MM.1S (cell line): ENCODE measurements around the gene UBR2.

ENCODE experiments used
- DNase-seq: peaks from one replicate; pipeline ENCODE4 v3.0.0-alpha.2; 2015
- H2AFZ ChIP-seq: fragments of 300-600 bp; sonication (generic); 2 replicates; pipeline ENCODE4 v1.6.0; 2016; ENCODE audit warnings: antibody characterized with exemption, low read length
- H3F3A ChIP-seq: fragments of 300-600 bp; sonication (generic); 2 replicates; pipeline ENCODE4 v1.6.1; 2016; ENCODE audit warnings: mild to moderate bottlenecking, antibody characterized with exemption, low read length, moderate library complexity, mixed read lengths; ENCODE audit not compliant: insufficient read depth
- H3K27ac ChIP-seq: fragments of 300-600 bp; sonication (generic); 2 replicates; pipeline ENCODE4 v1.5.1; 2016; ENCODE audit warnings: mild to moderate bottlenecking, low read length
- H3K27me3 ChIP-seq: fragments of 300-600 bp; sonication (generic); replicated peaks from 2 replicates; pipeline ENCODE4 v1.6.0; 2016; ENCODE audit warnings: low read length; ENCODE audit not compliant: insufficient read depth
- H3K36me3 ChIP-seq: fragments of 300-600 bp; sonication (generic); replicated peaks from 2 replicates; pipeline ENCODE4 v1.6.1; 2016; ENCODE audit warnings: mild to moderate bottlenecking, low read length, mixed read lengths; ENCODE audit not compliant: insufficient read depth
- H3K4me1 ChIP-seq: fragments of 300-600 bp; sonication (generic); 2 replicates; pipeline ENCODE4 v1.6.1; 2016; ENCODE audit warnings: low read length, mixed read lengths
- H3K4me2 ChIP-seq: fragments of 300-600 bp; sonication (generic); 2 replicates; pipeline ENCODE4 v1.6.0; 2016; ENCODE audit warnings: low read depth, low read length
- H3K4me3 ChIP-seq: fragments of 300-600 bp; sonication (generic); 2 replicates; pipeline ENCODE4 v1.5.1; 2016; ENCODE audit warnings: low read length, mixed read lengths
- H3K79me2 ChIP-seq: fragments of 300-600 bp; sonication (generic); 2 replicates; pipeline ENCODE4 v1.6.1; 2016; ENCODE audit warnings: mixed run types, low read length, mixed read lengths
- H3K9ac ChIP-seq: fragments of 300-600 bp; sonication (generic); 2 replicates; pipeline ENCODE4 v1.6.1; 2016; ENCODE audit warnings: low read length, mixed read lengths
- H3K9me2 ChIP-seq: fragments of 300-600 bp; sonication (generic); replicated peaks from 2 replicates; pipeline ENCODE4 v1.6.1; 2016; ENCODE audit warnings: mild to moderate bottlenecking, low read length, mixed read lengths; ENCODE audit not compliant: insufficient read depth
- H3K9me3 ChIP-seq: fragments of 300-600 bp; sonication (generic); replicated peaks from 2 replicates; pipeline ENCODE4 v1.6.1; 2016; ENCODE audit warnings: mild to moderate bottlenecking, low read length, mixed read lengths; ENCODE audit not compliant: insufficient read depth
- H4K20me1 ChIP-seq: fragments of 300-600 bp; sonication (generic); 2 replicates; pipeline ENCODE4 v1.6.1; 2016; ENCODE audit warnings: mild to moderate bottlenecking, low read length, moderate library complexity, mixed read lengths; ENCODE audit not compliant: insufficient read depth
- CTCF ChIP-seq: fragments of 300-600 bp; sonication (generic); IDR thresholded peaks from 2 replicates; pipeline ENCODE4 v1.5.1; 2016; ENCODE audit warnings: antibody characterized with exemption, low read length, mixed read lengths
- EZH2 ChIP-seq: fragments of 300-600 bp; sonication (generic); optimal IDR thresholded peaks from 2 replicates; pipeline ENCODE3; 2017; ENCODE audit warnings: low read depth, mild to moderate bottlenecking, antibody characterized with exemption, low read length, mixed read lengths
- EZH2phosphoT487 ChIP-seq: fragments of 300-600 bp; sonication (generic); IDR thresholded peaks from 2 replicates; pipeline ENCODE4 v1.6.1; 2018; ENCODE audit warnings: antibody characterized with exemption, low read length

The UBR2 gene

GRCh38 chr6:42652024-42652746 is 88.4 kb downstream of the UBR2 start:
- Histone ChIP-seq H3K27me3 (no peaks in the 10 kb centered on the region), H3K27ac (no peak overlapping the region), H3K9me3 (no peaks in the 10 kb centered on the region), H3K9ac (no peak overlapping the region), H3F3A (no peaks in the 10 kb centered on the region), H2AFZ (no peak overlapping the region), H3K4me1 (no peaks in the 10 kb centered on the region), H3K4me3 (no peak overlapping the region), H3K9me2 (no peaks in the 10 kb centered on the region), H3K36me3 (no peaks in the 10 kb centered on the region; the same call in 1 of the 2 replicates), H3K4me2 (no peak overlapping the region), H3K79me2 (no peaks in the 10 kb centered on the region), H4K20me1 (no peaks in the 10 kb centered on the region)
- TF ChIP-seq EZH2phosphoT487: no peak
- no peak for DNase-seq

- H3K9ac ChIP-seq: no peak overlapping the region
- no peak overlapping the region for H3K27ac ChIP-seq
- H3K4me2 ChIP-seq: no peak overlapping the region
- H3K36me3 ChIP-seq: no peaks in the 10 kb centered on the region; the same call in 1 of the 2 replicates
- no peaks in the 10 kb centered on the region for H3K9me2 ChIP-seq
- H4K20me1 ChIP-seq: no peaks in the 10 kb centered on the region
- no peak overlapping the region for H3K4me3 ChIP-seq
- no peaks in the 10 kb centered on the region for H3F3A ChIP-seq
- no peak for DNase-seq
- H3K9me3 ChIP-seq: no peaks in the 10 kb centered on the region
- H3K27me3 ChIP-seq: no peaks in the 10 kb centered on the region
- no peak for TF ChIP-seq EZH2
- no peak for TF ChIP-seq EZH2phosphoT487
- TF ChIP-seq CTCF: no peak
- H3K79me2 ChIP-seq: no peaks in the 10 kb centered on the region
- no peak overlapping the region for H2AFZ ChIP-seq
- H3K4me1 ChIP-seq: no peaks in the 10 kb centered on the region
Observed at GRCh38 chr6:42653851-42654250, 90.0 kb downstream of the UBR2 start.

- Histone ChIP-seq H3K4me1 (no peaks in the 10 kb centered on the region), H3K36me3 (no peaks in the 10 kb centered on the region; the same call in 1 of the 2 replicates), H4K20me1 (no peaks in the 10 kb centered on the region), H3K4me2 (no peak overlapping the region), H2AFZ (no peak overlapping the region), H3K27ac (no peak overlapping the region), H3K9ac (no peak overlapping the region), H3K4me3 (no peak overlapping the region), H3K9me3 (no peaks in the 10 kb centered on the region), H3F3A (peaks cover 3% of the 10 kb centered on the region; the same call in 1 of the 2 replicates), H3K79me2 (no peaks in the 10 kb centered on the region), H3K9me2 (no peaks in the 10 kb centered on the region), H3K27me3 (no peaks in the 10 kb centered on the region)
- no peak for DNase-seq
- TF ChIP-seq CTCF (no peak), EZH2 (no peak), EZH2phosphoT487 (no peak)
Observed at GRCh38 chr6:42659806-42660205, 96.0 kb downstream of the UBR2 start.

GRCh38 chr6:42661540-42662153 is 97.8 kb downstream of the UBR2 start:
- Histone ChIP-seq H3K36me3 (no peaks in the 10 kb centered on the region; the same call in 1 of the 2 replicates), H3K9me3 (no peaks in the 10 kb centered on the region)
- peak; percentile 87 for TF ChIP-seq CTCF
- TF ChIP-seq EZH2: no peak
- TF ChIP-seq EZH2phosphoT487: no peak

More at GRCh38 chr6:42661540-42662153, 97.8 kb downstream of the UBR2 start:
- H3K27me3 ChIP-seq: no peaks in the 10 kb centered on the region
- no peak overlapping the region for H3K4me2 ChIP-seq
- H2AFZ ChIP-seq: no peak overlapping the region
- H3K4me1 ChIP-seq: no peaks in the 10 kb centered on the region
- H3K9me2 ChIP-seq: no peaks in the 10 kb centered on the region
- peaks cover 3% of the 10 kb centered on the region; the same call in 1 of the 2 replicates for H3F3A ChIP-seq
- no peak overlapping the region for H3K27ac ChIP-seq
- no peak overlapping the region for H3K4me3 ChIP-seq
- peak; percentile 68 for DNase-seq
- H4K20me1 ChIP-seq: no peaks in the 10 kb centered on the region
- H3K79me2 ChIP-seq: no peaks in the 10 kb centered on the region
- H3K9ac ChIP-seq: no peak overlapping the region
